GM23248 (cell line): ENCODE results near the gene CCDC27. TPM values are rescaled to one million over a fixed set of nuclear protein-coding genes. Genes with fewer than 3 reads are reported as not detected.

Experiments used
- DNase-seq: peaks from one replicate; pipeline ENCODE4 v3.0.0-alpha.2; 2015
- H2AFZ ChIP-seq: fragments of 200-600 bp; sonication (generic); 2 replicates; pipeline ENCODE4 v1.6.1; 2016; ENCODE audit warnings: antibody characterized with exemption
- H3F3A ChIP-seq: fragments of 200-600 bp; sonication (generic); 2 replicates; pipeline ENCODE4 v1.6.1; 2016; ENCODE audit warnings: mild to moderate bottlenecking, antibody characterized with exemption, mixed run types; ENCODE audit not compliant: insufficient read depth
- H3K27ac ChIP-seq: fragments of 200-600 bp; sonication (generic); 2 replicates; pipeline ENCODE4 v1.5.1; 2016; ENCODE audit warnings: mild to moderate bottlenecking
- H3K27me3 ChIP-seq: fragments of 200-600 bp; sonication (generic); replicated peaks from 2 replicates; pipeline ENCODE4 v1.6.1; 2016; ENCODE audit warnings: mild to moderate bottlenecking; ENCODE audit not compliant: insufficient read depth
- H3K36me3 ChIP-seq: fragments of 200-600 bp; sonication (generic); 2 replicates; pipeline ENCODE4 v1.6.1; 2016; ENCODE audit warnings: low read depth, mild to moderate bottlenecking
- H3K4me1 ChIP-seq: fragments of 200-600 bp; sonication (generic); 2 replicates; pipeline ENCODE4 v1.6.1; 2016; ENCODE audit warnings: mild to moderate bottlenecking; ENCODE audit not compliant: insufficient read depth
- H3K4me2 ChIP-seq: fragments of 200-600 bp; sonication (generic); one replicate; pipeline ENCODE4 v1.6.1; 2016; ENCODE audit warnings: mild to moderate bottlenecking; ENCODE audit not compliant: unreplicated experiment
- H3K4me3 ChIP-seq: fragments of 200-600 bp; sonication (generic); 2 replicates; pipeline ENCODE4 v1.5.1; 2016; ENCODE audit warnings: mild to moderate bottlenecking
- H3K79me2 ChIP-seq: fragments of 200-600 bp; sonication (generic); 2 replicates; pipeline ENCODE4 v1.6.1; 2016; ENCODE audit warnings: mild to moderate bottlenecking; ENCODE audit not compliant: insufficient read depth
- H3K9ac ChIP-seq: fragments of 200-600 bp; sonication (generic); 2 replicates; pipeline ENCODE4 v1.6.1; 2016; ENCODE audit warnings: mild to moderate bottlenecking
- H3K9me2 ChIP-seq: fragments of 200-600 bp; sonication (generic); 2 replicates; pipeline ENCODE4 v1.6.1; 2016; ENCODE audit warnings: mixed run types, mild to moderate bottlenecking, moderate library complexity; ENCODE audit not compliant: insufficient read depth
- H3K9me3 ChIP-seq: fragments of 200-600 bp; sonication (generic); one replicate; pipeline ENCODE4 v1.6.1; 2017; ENCODE audit warnings: low read depth
- H4K20me1 ChIP-seq: fragments of 200-600 bp; sonication (generic); 2 replicates; pipeline ENCODE4 v1.6.0; 2016; ENCODE audit not compliant: insufficient read depth
- EZH2 ChIP-seq: fragments of 200-600 bp; sonication (generic); IDR thresholded peaks from 2 replicates; pipeline ENCODE4 v1.6.1; 2018; ENCODE audit warnings: antibody characterized with exemption, mild to moderate bottlenecking; ENCODE audit not compliant: insufficient read depth, poor library complexity, severe bottlenecking
- EZH2phosphoT487 ChIP-seq: fragments of 200-600 bp; sonication (generic); IDR thresholded peaks from 2 replicates; pipeline ENCODE4 v1.6.1; 2018; ENCODE audit warnings: antibody characterized with exemption, moderate library complexity, mild to moderate bottlenecking, low read depth; ENCODE audit not compliant: insufficient read depth
- WGBS, 2 experiments: methylation state at CpG; one replicate each; pipeline ENCODE4 v1.1.6; 2015 to 2017; ENCODE audit warnings: low lambda C conversion rate in 2 of 2, low coverage in 1 of 2; ENCODE audit errors: missing lambda C conversion rate in 2 of 2; 5-methylcytosine and 5-hydroxymethylcytosine counted together
- in situ Hi-C: fragments of 300-500 bp; cut with MboI; formaldehyde crosslinking; loops from 2 replicates; pipeline ENCODE4 v1.15.0; 2020
- polyA plus RNA-seq: library from polyadenylated mRNA; unstranded; fragments of >200 nt; fragmentation: Nextera tagmentation; extraction: Ambion mirVana; gene quantifications from 2 replicates; pipeline ENCODE4 v1.2.1, GENCODE V29; 2016
- total RNA-seq: library from RNA; depleted of rRNA; stranded (reverse); fragments of >200 nt; shearing (Covaris generic); gene quantifications from 2 replicates; pipeline ENCODE4 v1.2.3, GENCODE V29; 2014

Gene CCDC27
- total and polyA plus RNA-seq, 2 experiments from 2014 or later: not detected

DNA sequence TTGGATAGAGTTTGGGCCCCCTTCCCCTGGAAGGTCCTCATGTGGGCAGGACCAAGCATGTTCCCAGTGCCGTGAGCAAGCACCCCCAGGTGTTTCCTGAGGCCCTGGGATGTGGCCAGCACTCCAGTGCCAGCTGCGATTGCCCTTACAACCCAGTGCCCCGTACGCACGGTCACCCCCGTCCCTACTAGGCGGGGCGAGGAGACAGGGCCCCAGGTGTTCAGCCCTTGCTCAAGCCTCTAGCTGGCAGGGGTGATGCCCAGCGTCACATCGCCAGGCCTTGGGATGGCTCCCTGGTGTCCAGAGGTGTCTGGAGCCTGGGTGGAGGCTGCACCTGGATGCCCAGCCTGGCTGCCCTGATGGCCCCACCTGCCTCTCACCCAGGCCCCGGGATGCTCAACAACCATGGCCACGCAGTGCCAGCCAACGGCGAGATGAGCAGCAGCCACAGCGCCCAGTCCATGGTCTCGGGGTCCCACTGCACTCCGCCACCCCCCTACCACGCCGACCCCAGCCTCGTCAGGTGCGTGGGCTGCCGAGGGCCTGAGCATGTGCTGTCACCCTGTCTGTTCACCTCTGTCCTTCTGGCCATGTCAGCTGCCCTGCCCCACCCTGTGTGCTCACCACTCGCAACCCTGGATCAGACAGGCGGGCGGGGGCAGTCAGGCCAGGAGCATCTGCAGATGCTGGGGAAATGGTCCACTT, 21.6 kb upstream of the CCDC27 start:
- no peak overlapping the region for H2AFZ ChIP-seq
- 69 to 71% methylated on average over 22 to 25 of the region's 25 CpGs for WGBS, 2 experiments
- in situ Hi-C loops: no loop called here
- H3K79me2 ChIP-seq: no peaks in the 10 kb centered on the region
- no peak for TF ChIP-seq EZH2phosphoT487
- TF ChIP-seq EZH2: no peak
- no peaks in the 10 kb centered on the region for H3F3A ChIP-seq
- no peak overlapping the region for H3K4me2 ChIP-seq
- no peak overlapping the region for H3K9ac ChIP-seq
- no peaks in the 10 kb centered on the region for H4K20me1 ChIP-seq
- no peak overlapping the region for H3K4me3 ChIP-seq
- H3K36me3 ChIP-seq: no peaks in the 10 kb centered on the region
- H3K9me3 ChIP-seq: no peaks in the 10 kb centered on the region
- no peaks in the 10 kb centered on the region; the same call in 1 of the 2 replicates for H3K27me3 ChIP-seq
- peaks cover 7% of the 10 kb centered on the region; the same call in 1 of the 2 replicates for H3K4me1 ChIP-seq
- DNase-seq: no peak
- H3K27ac ChIP-seq: no peak overlapping the region
- H3K9me2 ChIP-seq: no peaks in the 10 kb centered on the region

GRCh38 chr1:3731583-3732433, 20.4 kb upstream of the CCDC27 start:
- H3K4me1 ChIP-seq: peaks cover 7% of the 10 kb centered on the region; the same call in 1 of the 2 replicates
- in situ Hi-C loops: no loop called here
- H3K9me2 ChIP-seq: no peaks in the 10 kb centered on the region
- no peaks in the 10 kb centered on the region; the same call in 1 of the 2 replicates for H3K27me3 ChIP-seq
- no peaks in the 10 kb centered on the region for H3K79me2 ChIP-seq
- no peaks in the 10 kb centered on the region for H3F3A ChIP-seq
- H3K9ac ChIP-seq: no peak overlapping the region
- TF ChIP-seq EZH2 (no peak), EZH2phosphoT487 (no peak)
- no peak overlapping the region for H3K27ac ChIP-seq
- H3K36me3 ChIP-seq: no peaks in the 10 kb centered on the region
- no peaks in the 10 kb centered on the region for H3K9me3 ChIP-seq
- H3K4me2 ChIP-seq: no peak overlapping the region
- WGBS, 2 experiments: 41 to 42% methylated on average over 25 of the region's 25 CpGs
- no peak overlapping the region for H2AFZ ChIP-seq
- H4K20me1 ChIP-seq: no peaks in the 10 kb centered on the region
- H3K4me3 ChIP-seq: no peak overlapping the region
- DNase-seq: peak; percentile 22

- Histone ChIP-seq H4K20me1 (no peaks in the 10 kb centered on the region), H3K36me3 (no peaks in the 10 kb centered on the region), H3K27me3 (no peaks in the 10 kb centered on the region), H3K4me2 (peak overlapping the region; percentile 12), H3K9ac (peak overlapping the region; percentile 32), H3K4me1 (peaks cover 7% of the 10 kb centered on the region; the same call in 1 of the 2 replicates), H3K9me3 (no peaks in the 10 kb centered on the region), H3K79me2 (no peaks in the 10 kb centered on the region), H3K9me2 (no peaks in the 10 kb centered on the region), H3K27ac (no peak overlapping the region), H3K4me3 (no peak overlapping the region), H2AFZ (peak overlapping the region; percentile 69), H3F3A (no peaks in the 10 kb centered on the region)
- peak; percentile 53 for DNase-seq
- WGBS, 2 experiments: 15 to 19% methylated on average over 32 to 33 of the region's 37 CpGs
- in situ Hi-C loops: no loop called here
- TF ChIP-seq EZH2: no peak
- TF ChIP-seq EZH2phosphoT487: no peak
Observed at GRCh38 chr1:3732434-3733093, 19.7 kb upstream of the CCDC27 start.
